NCI-H1417 (cell line): ENCODE results near the gene ADAMTSL5.
A peak's percentile ranks its signal among the peaks of the same experiment; 100 is the strongest.
"Not testable (repeated sequence)": the region's sequence is repeated elsewhere in the genome, so short reads cannot be mapped to it uniquely, and the experiment has no call there.

Source experiments
- DNase-seq, 3 experiments: peaks; one replicate each; lab custom pipeline; 2025; lab: John Stamatoyannopoulos, UW

ADAMTSL5 gene

DNA sequence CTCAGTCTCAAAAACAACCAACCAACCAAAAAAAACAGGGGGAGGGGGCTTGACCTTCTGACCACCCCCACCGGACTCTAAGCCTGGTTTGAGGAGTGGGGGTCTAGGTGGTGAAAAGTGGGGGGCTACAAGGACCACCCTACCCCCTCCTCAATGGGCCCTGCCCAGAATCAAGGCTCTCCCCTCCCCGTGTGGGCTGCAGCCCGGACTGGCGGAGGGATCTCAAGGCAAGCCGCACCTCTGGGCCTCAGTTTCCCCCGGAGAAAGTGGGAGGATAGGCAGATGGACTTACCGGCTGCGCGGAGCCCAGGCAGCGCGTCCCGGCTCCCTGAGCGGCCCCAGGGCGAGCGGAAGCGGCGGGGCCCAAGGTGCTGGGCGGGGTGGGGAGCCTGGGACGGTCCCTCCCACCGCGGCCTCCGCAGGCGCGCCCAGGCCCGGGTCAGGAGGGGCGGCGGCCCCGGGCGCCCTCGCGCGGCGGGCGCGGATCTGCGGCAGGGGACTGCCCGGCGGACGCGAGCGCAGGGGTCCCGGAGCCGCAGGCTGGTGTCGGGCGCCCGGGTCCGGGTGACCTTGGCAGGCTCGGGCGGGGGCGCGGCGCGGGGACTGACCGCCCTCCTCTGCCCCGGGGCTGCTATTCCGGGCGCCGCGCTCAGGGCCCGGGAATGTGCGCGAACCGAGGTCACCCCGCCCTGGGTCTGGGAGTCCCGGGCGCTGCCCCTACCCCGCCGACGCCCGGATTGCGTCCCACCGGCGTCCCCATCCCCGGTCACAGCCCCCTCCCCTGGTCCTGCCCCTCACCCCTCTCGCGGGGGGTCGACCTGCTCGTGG lies at the start of gene ADAMTSL5:
Gene ADAMTSL5 (minus strand): TSS at position 349 of the 828 bp plus-strand sequence. CDS start 2,076 bp downstream, outside the sequence.
- no peak for DNase-seq

GRCh38 chr19:1561236-1561842 lies 48.5 kb upstream of the ADAMTSL5 start:
- DNase-seq, result no peak

- no peak for DNase-seq
Observed at GRCh38 chr19:1560286-1560882, 47.6 kb upstream of the ADAMTSL5 start.

DNA sequence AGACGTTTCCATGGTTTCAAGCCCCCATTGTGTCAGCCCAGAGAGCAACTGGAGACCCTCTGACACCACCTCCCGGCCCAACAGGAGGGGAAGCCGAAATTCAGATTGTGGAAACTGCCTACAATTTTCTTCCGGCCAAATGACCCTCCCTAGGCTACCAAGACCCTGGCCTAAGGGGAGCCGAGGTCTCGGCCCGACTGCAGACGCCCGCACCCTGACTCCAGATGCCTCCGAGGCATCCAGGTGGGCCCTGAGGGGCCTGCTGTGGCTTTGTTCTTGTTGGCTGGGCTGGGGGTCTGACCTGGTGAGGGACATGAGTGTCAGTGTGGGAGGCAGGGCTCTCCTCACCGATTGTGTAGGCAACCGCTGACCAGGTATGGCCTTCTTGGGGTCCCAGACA lies 45.7 kb upstream of the ADAMTSL5 start:
- DNase-seq, result no peak

- no peak for DNase-seq
Observed at GRCh38 chr19:1556390-1557070, 43.7 kb upstream of the ADAMTSL5 start.

GRCh38 chr19:1555487-1556389 lies 42.9 kb upstream of the ADAMTSL5 start:
- no peak for DNase-seq

DNA sequence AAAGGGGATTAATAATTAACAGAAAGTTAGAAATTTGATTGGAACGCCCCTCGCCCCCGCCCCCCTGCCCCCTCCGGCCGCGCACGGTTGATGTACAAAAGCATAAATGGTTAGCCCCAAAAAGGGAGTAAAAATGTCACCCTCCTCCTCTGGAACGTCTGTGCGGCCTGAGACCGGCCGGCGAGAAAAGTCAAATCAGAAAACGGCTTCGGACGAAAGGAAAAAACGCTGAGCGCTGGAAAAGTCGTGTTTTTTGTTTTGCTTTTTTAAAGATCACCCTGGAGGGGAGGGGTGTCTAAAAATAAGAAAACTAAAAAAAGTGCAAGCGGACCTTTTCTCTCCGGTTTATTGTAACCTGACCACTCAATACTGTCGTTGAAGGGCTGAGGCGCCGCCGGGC lies 42.1 kb upstream of the ADAMTSL5 start:
- DNase-seq, result no peak

GRCh38 chr19:1553415-1553814 lies 40.6 kb upstream of the ADAMTSL5 start:
- no peak for DNase-seq

- DNase-seq, result no peak
Observed at GRCh38 chr19:1551068-1552040, 38.5 kb upstream of the ADAMTSL5 start.

- DNase-seq, result no peak
Observed at GRCh38 chr19:1549332-1549945, 36.6 kb upstream of the ADAMTSL5 start.

DNA sequence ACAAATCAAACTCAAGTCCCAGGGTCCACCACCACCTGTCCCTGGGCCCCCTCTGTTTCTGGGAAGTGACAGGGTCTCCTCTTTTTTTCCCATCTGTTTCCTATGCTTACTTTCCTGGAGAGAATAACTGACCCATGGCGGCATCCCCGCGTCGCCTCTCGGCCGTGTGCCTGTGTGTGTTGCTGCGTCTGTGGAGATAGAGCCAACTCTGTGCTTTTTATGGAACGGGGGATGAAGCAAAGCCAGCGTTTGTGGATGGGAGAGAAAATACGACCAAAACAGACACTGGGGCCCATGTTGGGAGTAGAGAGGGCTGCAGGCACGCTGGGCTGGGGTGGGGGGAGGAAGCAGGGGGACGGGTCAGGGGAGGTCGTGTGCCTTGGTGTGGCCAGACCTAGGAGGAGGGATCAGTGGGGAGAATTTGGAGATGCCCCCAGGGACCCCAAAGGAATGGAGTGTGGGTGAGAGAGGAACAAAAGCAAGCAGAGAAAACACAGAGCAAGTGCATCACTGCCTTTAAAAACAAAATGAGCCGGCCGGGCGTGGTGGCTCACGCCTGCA lies 27.6 kb upstream of the ADAMTSL5 start:
- DNase-seq, result no peak

GRCh38 chr19:1539749-1540148 lies 26.9 kb upstream of the ADAMTSL5 start:
- not testable (repeated sequence) for DNase-seq

DNA sequence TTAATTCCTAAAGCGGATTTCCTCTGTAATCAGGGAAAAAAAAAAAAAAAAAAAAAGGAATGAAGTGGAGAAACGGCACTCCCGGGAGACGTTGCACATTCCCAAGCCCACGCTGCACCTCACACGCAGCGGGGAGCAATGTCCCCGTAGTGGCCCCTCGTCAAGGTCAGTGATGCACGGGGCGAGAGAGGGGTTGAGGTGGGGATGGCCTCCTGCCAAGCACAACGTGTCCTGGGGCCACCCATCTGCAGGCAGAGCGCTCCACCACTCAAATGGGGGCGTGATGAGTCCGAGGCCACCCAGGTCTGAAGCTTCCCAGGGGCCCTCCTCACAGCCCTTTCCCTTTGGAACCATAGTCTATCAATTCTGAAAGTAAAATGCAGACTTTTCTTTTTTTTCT lies 26.2 kb upstream of the ADAMTSL5 start:
- DNase-seq, result no peak

DNA sequence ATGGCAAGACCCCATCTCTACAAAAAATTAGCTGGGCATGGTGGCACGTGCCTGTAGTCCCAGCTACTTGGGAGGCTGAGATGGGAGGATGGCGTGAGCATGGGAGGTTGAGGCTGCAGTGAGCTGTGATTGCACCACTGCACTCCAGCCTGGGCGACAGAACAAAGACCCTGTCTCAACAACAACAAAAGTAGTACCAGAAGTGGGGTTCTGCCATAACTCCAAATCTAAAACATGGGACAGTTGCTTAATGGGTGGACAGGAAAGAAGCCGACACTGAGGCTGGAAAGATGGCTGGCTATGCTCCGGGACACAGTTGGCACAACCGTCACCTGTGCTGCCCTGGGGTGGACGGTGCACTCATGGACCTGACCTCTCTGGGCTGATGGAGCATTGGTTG lies 22.9 kb upstream of the ADAMTSL5 start:
- DNase-seq, result not testable (repeated sequence)

DNA sequence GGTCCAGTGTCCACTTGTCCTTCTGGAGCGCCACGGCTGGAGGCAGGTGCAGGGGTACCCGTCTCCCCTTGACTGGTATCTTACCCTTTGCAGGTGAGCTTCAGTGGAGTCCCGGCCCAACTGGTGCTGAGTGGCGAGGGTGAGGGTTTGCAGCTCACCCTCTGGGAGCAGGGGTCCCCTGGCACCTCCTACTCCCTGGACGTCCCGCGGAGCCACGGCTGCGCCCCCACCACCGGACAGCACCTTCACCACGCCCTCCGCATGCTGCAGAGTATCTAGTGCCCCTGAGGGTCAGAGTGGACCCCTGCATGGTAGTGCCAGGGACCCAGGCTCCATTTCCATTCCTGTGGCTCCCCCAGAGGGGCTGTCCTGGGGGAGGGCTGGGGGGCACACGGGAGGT lies 22.2 kb upstream of the ADAMTSL5 start:
- no peak for DNase-seq

DNA sequence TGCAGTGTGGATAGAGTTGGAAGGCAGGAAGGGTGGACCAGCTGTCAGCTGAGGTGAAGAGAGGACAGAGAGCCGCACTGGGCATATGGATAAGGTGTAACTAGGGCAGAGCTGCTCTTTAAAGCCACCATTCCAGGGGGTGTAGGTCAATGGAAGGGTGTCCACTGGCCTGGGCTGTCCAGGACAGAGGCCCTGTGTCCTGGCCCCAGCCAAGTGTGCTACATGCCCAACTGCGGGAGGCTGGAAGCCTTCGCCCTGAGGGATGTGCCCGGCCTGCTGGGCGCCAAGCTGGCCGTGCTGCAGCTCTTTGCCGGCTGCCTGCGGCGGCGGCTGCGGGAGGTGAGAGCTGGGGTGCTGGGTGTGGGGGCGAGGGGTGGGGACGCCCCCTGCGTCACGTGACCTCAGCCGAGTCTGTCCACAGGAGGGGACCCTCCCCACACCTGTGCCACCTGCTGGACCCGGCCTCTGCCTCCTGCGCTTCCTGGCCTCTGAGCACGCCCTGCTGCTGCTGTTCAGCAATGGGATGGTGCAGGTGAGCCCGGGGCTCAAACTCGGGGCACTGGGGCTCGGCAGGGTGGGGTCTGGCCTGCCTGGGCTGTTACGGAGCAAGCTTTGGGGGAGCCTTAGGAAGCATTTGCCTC lies 20.8 kb upstream of the ADAMTSL5 start:
- peak in 2 of 3 experiments; percentile 43 to 48 for DNase-seq

DNA sequence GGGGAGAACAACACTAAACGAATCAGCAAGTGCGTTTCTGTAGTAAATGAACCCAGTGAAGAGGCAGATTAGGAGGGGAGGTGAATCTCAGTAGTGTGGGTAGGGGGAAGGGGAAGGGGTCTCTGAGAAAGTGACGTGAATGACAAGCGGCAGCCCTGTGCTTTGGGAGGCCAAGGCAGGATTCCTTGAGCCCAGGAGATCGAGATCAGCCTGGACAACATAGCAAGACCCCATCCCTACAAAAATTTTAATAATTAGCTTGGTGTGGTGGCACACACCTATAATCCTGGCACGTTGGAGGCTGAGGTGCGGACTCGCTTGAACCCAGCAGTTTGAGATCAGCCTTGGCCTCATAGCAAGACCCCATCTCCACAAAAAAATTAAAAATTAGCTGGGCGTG lies 19.2 kb upstream of the ADAMTSL5 start:
- DNase-seq, result no peak

DNA sequence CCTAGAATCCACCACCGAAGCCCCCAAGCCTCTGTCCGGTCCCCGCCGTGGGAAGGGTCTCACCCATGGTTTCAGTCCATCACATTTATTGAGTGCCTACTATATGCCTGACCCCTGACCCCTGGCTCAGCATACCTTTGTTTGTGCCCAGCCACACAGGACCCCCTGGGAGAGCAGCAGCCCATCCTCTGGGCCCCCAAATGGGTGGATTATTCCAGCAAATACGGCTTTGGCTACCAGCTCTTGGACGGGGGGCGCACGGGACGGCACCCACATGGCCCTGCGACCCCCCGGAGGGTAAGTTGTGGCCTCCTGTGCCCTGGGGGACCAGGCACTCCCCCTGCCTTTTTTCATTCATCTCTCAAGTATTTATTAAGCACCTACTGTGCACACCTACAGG lies 18.8 kb upstream of the ADAMTSL5 start:
- no peak for DNase-seq

DNA sequence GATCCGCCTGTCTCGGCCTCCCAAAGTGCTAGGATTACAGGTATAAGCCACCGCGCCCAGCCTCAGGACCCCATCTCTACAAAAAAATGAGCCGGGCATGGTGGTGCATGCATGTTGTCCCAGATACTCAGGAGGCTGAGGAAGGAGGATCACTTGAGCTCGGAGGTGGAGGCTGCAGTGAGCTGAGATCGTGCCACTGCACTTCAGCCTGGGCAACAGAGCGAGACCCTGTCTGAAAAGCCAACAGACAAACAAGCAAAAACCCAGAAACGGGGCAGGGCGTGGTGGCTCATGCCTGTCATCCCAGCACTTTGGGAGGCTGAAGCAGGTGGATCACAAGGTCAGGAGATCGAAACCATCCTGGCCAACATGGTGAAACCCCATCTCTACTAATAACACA lies 18.0 kb upstream of the ADAMTSL5 start:
- DNase-seq, result not testable (repeated sequence)
